Measurements from ENCODE around the gene OVCH1. TPM values are rescaled to one million over a fixed set of nuclear protein-coding genes. Genes with fewer than 3 reads are reported as not detected.

Gene OVCH1
- total and polyA plus RNA-seq, 9 of the 15 experiments (the other 6 are each of a cell fraction or from before 2014, with no cell fraction given), result not detected

- TF ChIP-seq GATAD2A (IDR thresholded peaks at IDR 0.05), result no peak
- TF ChIP-seq PRMT5 (CRISPR knock-in tag; IDR thresholded peaks at IDR 0.05), result no peak
- TF ChIP-seq EHMT2 (IDR thresholded peaks at IDR 0.05), result no peak
- TF ChIP-seq TCF3 (CRISPR knock-in tag; IDR thresholded peaks at IDR 0.05), result no peak
- TF ChIP-seq RERE (CRISPR knock-in tag; IDR thresholded peaks at IDR 0.05; ENCODE audit: borderline replicate concordance), result no peak
- TF ChIP-seq U2AF1 (optimal IDR thresholded peaks at IDR 0.05; ENCODE audit: low read depth, low read length), result no peak
- TF ChIP-seq PHTF2 (CRISPR knock-in tag; IDR thresholded peaks at IDR 0.05), result 0 out of 2 replicates have a peak, but pooled peaks have one; percentile 23
- TF ChIP-seq PTTG1 (tag; IDR thresholded peaks at IDR 0.05; ENCODE audit: low read depth), result no peak
- no peak for TF ChIP-seq U2AF2 (optimal IDR thresholded peaks at IDR 0.05; ENCODE audit: low read depth, low read length)
- no peak for TF ChIP-seq HDGF (IDR thresholded peaks at IDR 0.05)
- TF ChIP-seq SLC30A9 (CRISPR knock-in tag; IDR thresholded peaks at IDR 0.05), result no peak
- TF ChIP-seq, protein P1, sequence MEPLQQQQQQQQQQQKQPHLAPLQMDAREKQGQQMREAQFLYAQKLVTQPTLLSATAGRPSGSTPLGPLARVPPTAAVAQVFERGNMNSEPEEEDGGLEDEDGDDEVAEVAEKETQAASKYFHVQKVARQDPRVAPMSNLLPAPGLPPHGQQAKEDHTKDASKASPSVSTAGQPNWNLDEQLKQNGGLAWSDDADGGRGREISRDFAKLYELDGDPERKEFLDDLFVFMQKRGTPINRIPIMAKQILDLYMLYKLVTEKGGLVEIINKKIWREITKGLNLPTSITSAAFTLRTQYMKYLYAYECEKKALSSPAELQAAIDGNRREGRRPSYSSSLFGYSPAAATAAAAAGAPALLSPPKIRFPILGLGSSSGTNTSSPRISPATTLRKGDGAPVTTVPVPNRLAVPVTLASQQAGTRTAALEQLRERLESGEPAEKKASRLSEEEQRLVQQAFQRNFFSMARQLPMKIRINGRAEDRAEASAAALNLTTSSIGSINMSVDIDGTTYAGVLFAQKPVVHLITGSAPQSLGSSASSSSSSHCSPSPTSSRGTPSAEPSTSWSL (CRISPR knock-in tag; IDR thresholded peaks at IDR 0.05; ENCODE audit: borderline replicate concordance), result no peak
- peak; percentile 56 for TF ChIP-seq GABPA (tag; conservative IDR thresholded peaks at IDR 0.05; ENCODE audit: low read depth)
- TF ChIP-seq NFE2 (IDR thresholded peaks at IDR 0.05; ENCODE audit: low read depth), result peak; percentile 45; the same call in 1 of the 2 replicates
- TF ChIP-seq TBL1XR1 (IDR thresholded peaks at IDR 0.05; ENCODE audit: low read length in 2 of 2), result no peak
- TF ChIP-seq, protein P2, sequence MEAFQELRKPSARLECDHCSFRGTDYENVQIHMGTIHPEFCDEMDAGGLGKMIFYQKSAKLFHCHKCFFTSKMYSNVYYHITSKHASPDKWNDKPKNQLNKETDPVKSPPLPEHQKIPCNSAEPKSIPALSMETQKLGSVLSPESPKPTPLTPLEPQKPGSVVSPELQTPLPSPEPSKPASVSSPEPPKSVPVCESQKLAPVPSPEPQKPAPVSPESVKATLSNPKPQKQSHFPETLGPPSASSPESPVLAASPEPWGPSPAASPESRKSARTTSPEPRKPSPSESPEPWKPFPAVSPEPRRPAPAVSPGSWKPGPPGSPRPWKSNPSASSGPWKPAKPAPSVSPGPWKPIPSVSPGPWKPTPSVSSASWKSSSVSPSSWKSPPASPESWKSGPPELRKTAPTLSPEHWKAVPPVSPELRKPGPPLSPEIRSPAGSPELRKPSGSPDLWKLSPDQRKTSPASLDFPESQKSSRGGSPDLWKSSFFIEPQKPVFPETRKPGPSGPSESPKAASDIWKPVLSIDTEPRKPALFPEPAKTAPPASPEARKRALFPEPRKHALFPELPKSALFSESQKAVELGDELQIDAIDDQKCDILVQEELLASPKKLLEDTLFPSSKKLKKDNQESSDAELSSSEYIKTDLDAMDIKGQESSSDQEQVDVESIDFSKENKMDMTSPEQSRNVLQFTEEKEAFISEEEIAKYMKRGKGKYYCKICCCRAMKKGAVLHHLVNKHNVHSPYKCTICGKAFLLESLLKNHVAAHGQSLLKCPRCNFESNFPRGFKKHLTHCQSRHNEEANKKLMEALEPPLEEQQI (IDR thresholded peaks at IDR 0.05), result no peak
- no peak for TF ChIP-seq CC2D1A (IDR thresholded peaks at IDR 0.05)
- TF ChIP-seq MYNN (IDR thresholded peaks at IDR 0.05), result no peak
- TF ChIP-seq MYNN (CRISPR knock-in tag; IDR thresholded peaks at IDR 0.05), result no peak
- TF ChIP-seq ILF3 (IDR thresholded peaks at IDR 0.05; ENCODE audit: borderline replicate concordance), result no peak; the same call in 1 of the 2 replicates
- TF ChIP-seq ZNF24 (IDR thresholded peaks at IDR 0.05), result no peak
Measured at GRCh38 chr12:29380536-29381523, 116.7 kb downstream of the OVCH1 start, which contains the start of gene ERGIC2 (continued).

Measured in K562 (cell line).